HG03095 (cell line): ENCODE measurements around the gene WBP2.
A peak's percentile ranks its signal among the peaks of the same experiment; 100 is the strongest.
"Not testable (repeated sequence)": the region's sequence is repeated elsewhere in the genome, so short reads cannot be mapped to it uniquely, and the experiment has no call there.

Source experiments
- ATAC-seq: cut with Tn5 transposase; IDR thresholded peaks from one replicate; pipeline ENCODE4 v1.9.1; 2021; ENCODE audit warnings: moderate library complexity; ENCODE audit not compliant: unreplicated experiment

The WBP2 gene

DNA sequence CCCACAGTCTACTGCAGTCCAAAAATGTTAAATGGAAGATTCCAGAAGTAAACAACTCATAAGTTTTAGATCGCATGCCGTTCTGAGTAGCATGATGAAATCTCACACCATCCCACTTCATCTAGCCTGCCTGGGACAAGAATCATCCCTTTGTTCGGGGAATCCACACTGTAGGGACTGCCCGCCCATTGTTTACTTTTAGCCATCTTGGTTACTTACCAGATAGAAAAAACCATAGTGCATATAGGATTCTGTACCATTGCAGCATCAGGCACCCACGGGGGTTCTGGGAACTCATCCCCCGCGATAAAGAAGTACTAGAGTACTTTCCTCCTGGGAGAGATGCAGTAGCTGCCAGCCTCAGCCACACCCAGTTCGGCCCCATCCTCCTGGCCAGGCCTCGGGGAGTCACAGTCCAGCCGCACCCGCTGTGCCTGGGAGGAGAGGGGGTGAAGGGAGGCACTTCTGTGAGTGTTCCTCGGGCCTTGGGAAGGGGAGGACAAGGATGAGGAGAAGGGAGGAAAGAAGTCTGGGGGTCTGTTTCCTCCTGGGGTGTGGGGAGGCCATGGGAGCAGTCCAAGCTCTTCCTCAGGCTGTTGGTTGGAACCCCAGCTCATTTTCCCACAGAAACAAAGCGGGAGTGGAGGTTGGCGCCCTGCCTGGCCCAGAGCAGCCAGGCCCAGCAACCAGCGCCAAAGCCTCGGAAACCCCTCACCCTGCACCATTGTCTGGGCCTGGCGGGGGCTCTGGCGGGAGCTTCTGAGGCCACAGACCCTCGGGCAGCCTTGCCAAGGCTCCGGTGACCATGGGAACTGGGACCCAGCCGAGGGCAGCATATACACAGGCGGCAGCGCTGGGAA, 14.4 kb upstream of the WBP2 start:
- ATAC-seq: no peak

DNA sequence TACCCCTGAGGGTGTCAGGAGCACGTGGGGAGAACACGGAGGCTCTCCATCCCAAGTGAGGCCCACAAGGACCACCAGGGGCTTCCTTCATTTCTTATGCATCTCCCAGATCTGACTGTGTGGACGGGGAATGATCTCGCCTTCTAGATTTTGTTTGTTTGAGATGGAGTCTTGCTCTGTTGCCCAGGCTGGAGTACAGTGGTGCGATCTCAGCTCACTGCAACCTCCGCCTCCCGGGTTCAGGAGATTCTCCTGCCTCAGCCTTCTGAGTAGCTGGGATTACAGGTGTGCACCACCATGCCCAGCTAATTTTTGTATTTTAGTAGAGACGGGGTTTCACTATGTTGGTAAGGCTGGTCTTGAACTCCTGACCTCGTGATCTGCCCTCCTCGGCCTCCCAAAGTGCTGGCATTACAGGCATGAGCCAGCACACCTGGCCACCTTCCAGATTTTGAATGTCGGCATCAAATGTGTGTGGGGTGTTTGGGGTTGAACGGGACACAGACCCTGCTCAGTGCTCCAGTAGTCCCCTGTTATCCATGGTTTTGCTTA, 13.7 kb upstream of the WBP2 start:
- not testable (repeated sequence) for ATAC-seq

DNA sequence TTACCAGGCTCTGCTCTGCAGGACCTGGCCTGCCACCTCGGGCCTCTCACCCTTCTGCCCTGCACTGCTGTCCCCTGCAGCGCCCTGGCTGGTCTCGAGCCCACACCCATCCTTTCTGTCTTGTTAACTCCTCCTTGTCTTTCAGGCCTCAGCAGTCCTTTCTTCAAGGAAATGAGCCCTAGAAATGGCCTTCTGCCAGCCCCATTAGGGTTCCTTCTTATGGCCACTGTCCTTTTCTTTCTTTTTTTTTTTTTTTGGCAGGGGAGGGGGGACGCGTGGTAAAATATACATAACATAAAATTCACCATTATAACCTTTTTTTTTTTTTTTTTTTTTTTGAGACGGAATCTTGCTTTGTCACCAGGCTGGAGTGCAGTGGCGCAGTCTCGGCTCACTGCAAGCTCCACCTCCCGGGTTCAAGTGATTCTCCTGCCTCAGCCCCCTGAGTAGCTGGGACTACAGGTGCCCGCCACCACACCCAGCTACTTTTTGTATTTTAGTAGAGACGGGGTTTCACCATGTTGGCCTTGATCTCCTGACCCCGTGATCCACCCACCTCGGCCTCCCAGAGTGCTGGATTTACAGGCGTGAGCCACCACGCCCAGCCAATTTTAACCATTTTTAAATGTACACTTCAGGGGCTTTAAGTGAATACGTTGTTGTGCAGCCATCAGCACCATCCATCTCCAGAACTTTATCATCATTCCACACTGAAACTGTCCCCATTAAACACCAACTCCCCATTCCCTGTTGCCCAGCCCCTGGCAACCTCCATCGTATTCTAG, 10.5 kb upstream of the WBP2 start:
- not testable (repeated sequence) for ATAC-seq

DNA sequence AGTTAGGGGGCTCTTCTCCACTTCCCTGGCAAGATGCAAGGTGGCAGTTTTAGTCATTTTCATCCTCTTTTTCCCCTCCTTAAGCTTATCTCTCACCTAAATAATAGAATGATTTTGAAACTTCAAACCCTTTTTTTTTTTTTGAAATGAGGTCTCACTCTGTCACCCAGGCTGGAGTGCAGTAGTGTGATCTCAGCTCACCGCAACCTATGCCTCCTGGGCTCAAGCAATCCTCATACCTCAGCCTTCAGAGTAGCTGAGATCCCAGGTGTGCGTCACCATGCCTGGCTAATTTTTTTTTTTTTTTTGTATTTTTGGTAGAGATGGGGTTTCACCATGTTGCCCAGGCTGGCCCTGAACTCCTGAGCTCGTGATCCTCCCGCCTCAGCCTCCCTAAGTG, 9.8 kb upstream of the WBP2 start:
- ATAC-seq: peak; percentile 18

- ATAC-seq: peak; percentile 79
Measured at GRCh38 chr17:75864448-75864871, 9.3 kb upstream of the WBP2 start.

- no peak for ATAC-seq
Measured at GRCh38 chr17:75861927-75862317, 6.8 kb upstream of the WBP2 start.

GRCh38 chr17:75859358-75859757, 4.2 kb upstream of the WBP2 start:
- not testable (repeated sequence) for ATAC-seq

DNA sequence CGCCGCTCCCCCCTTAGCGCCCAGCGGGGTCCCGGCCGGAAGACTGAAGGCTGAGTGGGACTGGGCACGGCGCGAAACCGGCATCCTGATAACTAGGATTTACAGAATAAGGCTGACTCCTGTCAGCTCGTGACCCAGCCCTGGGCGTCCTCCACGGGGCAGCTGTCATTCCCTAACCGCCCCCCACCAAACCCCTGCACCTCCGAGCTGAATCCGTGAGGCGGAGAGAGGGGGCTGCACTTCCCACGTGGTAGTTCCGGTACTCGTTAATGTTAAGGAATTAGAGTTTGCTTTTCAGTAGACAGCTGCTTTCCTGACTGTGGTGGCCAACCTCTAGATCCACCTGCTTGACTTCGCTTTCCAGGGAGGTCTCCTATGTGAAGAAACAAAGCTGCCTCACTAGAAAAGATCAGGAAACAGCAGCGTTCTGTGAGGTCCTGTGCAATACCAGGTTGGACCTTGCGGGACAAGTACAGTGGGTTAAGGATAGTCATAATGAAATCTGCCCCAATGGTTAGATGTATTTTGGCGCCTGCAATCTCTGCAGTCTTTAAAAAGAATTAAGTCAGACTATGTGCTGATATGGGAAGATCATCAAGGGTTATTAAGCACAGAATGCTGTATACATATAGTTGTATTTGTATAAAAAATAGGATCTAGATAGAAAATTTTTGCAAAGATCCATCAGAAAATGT, 1.1 kb upstream of the WBP2 start:
- ATAC-seq: no peak

GRCh38 chr17:75854881-75855309, 240 bp downstream of the WBP2 start:
- ATAC-seq: no peak

DNA sequence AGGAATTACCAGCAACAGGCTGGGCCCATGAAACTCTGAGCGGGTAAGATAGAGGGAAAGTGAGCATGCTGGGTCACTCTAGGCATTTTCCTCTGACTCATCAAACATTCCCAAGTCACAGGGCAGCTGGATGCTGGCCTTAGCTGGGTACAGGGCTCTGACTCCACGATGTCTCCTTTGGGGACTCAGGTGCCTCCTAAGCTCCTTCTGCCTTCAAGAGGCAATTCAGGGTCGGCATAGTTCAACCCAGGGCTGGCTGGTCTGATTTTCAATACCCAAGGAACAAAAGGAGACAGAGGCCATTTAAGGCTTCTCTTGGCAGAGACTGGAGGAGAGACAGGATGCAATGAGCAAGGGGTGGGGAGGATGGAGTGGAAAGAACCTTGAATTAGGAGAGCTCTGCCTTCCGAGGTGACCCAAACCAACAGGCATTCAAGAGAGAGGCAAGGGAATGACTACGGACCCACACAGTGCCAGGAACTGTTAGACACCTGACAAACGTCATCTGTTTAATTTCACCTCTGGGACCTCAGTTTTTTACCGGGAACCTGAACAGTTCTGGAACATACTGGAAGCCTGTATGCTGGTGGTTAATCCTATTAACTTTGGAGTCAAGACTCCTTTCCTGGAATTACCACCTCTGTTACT, 910 bp downstream of the WBP2 start:
- ATAC-seq: no peak

- ATAC-seq: no peak
Measured at GRCh38 chr17:75853433-75853832, 1.7 kb downstream of the WBP2 start.

- not testable (repeated sequence) for ATAC-seq
Measured at GRCh38 chr17:75851693-75851991, 3.5 kb downstream of the WBP2 start.

GRCh38 chr17:75850928-75851692, 4.0 kb downstream of the WBP2 start:
- ATAC-seq: no peak

DNA sequence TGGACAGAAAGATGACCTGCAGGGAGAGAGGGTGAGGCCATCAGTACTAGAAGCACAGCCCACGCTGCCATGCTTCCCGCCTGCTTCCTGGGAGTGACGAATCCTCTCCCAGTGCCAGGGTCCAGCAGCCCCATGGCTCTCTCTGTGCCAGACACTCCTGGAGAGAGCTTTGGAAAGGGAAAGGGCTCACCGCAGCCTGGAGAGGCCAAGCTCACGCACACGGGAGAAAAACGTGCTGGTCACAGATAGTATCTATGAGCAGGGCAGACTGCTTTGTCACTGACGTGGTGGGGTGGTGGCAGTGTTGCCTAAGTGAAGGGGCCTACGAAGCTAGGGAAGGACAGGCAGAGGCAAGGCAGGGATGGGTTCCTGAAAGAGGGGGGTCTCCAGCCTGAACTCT, 5.4 kb downstream of the WBP2 start:
- no peak for ATAC-seq

- ATAC-seq: no peak
Measured at GRCh38 chr17:75849279-75849646, 5.9 kb downstream of the WBP2 start.

GRCh38 chr17:75848523-75849278, 6.4 kb downstream of the WBP2 start:
- no peak for ATAC-seq

DNA sequence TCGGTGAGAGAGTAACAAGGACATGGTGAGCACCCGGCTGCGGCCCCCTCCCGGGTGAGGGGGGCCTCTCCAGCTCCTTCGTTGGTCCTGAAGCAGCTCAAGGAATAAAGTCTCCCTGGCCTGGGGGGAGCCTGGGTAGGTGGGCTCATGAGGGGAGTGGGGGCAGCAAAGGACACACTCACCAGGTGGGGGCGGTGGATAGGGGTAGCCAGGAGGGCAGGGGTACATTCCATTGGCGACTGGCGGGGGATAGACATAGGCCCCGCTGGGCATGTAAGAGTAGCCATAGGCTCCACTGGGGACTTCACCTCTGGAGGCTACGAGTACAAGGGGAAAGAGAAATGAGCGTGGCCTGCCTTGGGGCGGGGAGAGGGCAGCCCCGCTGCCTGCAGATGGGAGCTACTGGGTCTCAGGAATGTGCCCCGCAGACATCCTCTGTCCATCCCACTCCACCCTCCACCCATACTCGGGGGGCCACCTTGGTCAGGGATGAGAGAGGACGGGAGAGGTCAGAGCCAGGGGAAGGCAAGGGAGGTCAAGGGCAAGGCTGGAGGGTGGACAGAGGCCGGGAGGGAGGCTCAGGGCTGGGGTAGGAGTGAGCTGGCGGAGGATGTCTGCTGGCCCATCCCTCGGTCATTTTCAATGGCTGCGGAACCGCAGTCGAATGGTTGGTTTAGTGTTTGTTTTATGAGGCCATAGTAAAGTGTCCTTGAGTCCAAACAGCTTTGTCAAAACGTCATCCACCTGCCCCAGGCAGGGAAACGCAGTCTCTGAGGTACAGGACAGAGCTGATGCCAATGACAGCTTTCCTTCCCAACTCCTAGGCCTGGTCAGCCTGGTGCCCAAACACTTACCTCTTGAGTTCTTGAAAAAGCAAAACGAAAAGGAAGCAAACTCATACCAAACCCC, 7.3 kb downstream of the WBP2 start:
- ATAC-seq: no peak
